Endothelial cell (in vitro differentiated cells): ENCODE measurements around the gene SQSTM1. TPM values are rescaled to one million over a fixed set of nuclear protein-coding genes. Genes with fewer than 3 reads are reported as not detected.

Experiments
- DNase-seq: peaks from one replicate; pipeline ENCODE4 v3.0.0; 2021; ENCODE audit warnings: low spot score
- H3K27ac Mint-ChIP-seq: one replicate; pipeline ENCODE4 v1.8.0; 2021; ENCODE audit warnings: mixed read lengths, inconsistent platforms; ENCODE audit not compliant: unreplicated experiment
- H3K27me3 Mint-ChIP-seq: one replicate; pipeline ENCODE4 v1.8.0; 2021; ENCODE audit warnings: mild to moderate bottlenecking, moderate library complexity, mixed read lengths, inconsistent platforms; ENCODE audit not compliant: unreplicated experiment
- H3K36me3 Mint-ChIP-seq: one replicate; pipeline ENCODE4 v1.8.0; 2021; ENCODE audit warnings: mild to moderate bottlenecking, low read depth, mixed read lengths, inconsistent platforms; ENCODE audit not compliant: unreplicated experiment
- H3K4me1 Mint-ChIP-seq: one replicate; pipeline ENCODE4 v1.8.0; 2021; ENCODE audit warnings: mild to moderate bottlenecking, mixed read lengths, inconsistent platforms; ENCODE audit not compliant: unreplicated experiment
- H3K4me3 Mint-ChIP-seq: one replicate; pipeline ENCODE4 v1.8.0; 2021; ENCODE audit warnings: mild to moderate bottlenecking, mixed read lengths, inconsistent platforms; ENCODE audit not compliant: unreplicated experiment
- H3K9me3 Mint-ChIP-seq: one replicate; pipeline ENCODE4 v1.8.0; 2021; ENCODE audit warnings: mixed read lengths, inconsistent platforms; ENCODE audit not compliant: unreplicated experiment
- CTCF ChIP-seq: fragments of 200-600 bp; sonication (generic); IDR thresholded peaks from one replicate; pipeline ENCODE4 v1.5.0; 2021; ENCODE audit warnings: antibody characterized with exemption; ENCODE audit not compliant: unreplicated experiment
- total RNA-seq: library from RNA; stranded (reverse); fragmentation: NEBNext Ultra II Directional; extraction: Animal tissue kit (Norgen Biotek cat#: 25700); gene quantifications from one replicate; pipeline ENCODE4 v1.2.1, GENCODE V29; 2021; ENCODE audit not compliant: unreplicated experiment

The SQSTM1 gene
- total RNA-seq, 1 donor from 2014 or later: 82.2 TPM

DNA sequence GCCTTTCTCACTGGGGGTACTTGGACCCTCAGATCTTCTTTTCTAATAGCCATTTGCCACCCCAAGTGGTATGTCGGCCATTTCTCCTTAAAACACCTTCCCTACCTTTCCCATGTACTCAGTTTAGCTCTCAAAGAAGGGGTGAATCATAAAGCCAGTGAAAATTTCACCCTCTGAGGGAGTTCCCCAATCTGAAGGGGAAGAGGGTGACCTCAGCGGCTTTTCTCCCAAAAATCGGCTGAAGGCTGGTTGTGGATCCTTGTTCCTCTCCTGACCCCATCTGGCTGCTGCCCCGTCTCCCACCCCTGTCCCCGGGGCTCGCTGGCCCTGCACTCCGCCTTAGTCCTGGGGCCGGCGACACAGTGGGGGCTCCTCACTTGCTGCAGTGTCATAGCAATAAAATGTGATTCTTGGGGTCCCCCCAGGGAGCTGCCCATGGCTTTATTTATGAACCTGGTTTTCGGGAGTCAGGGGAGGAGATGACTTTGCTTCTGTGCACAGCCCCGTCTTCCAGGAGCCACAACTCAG is 44.2 kb upstream of the SQSTM1 start:
- peaks cover 6% of the 10 kb centered on the region for H3K4me1 Mint-ChIP-seq
- H3K36me3 Mint-ChIP-seq: peaks cover 48% of the 10 kb centered on the region
- no peak overlapping the region for H3K4me3 Mint-ChIP-seq
- no peaks in the 10 kb centered on the region for H3K9me3 Mint-ChIP-seq
- no peak for TF ChIP-seq CTCF
- no peak for DNase-seq
- H3K27ac Mint-ChIP-seq: no peak overlapping the region
- peaks cover 3% of the 10 kb centered on the region for H3K27me3 Mint-ChIP-seq

GRCh38 chr5:179777456-179777855 is 43.2 kb upstream of the SQSTM1 start:
- H3K36me3 Mint-ChIP-seq: peaks cover 47% of the 10 kb centered on the region
- peaks cover 6% of the 10 kb centered on the region for H3K4me1 Mint-ChIP-seq
- H3K4me3 Mint-ChIP-seq: no peak overlapping the region
- no peak for DNase-seq
- peaks cover 5% of the 10 kb centered on the region for H3K27me3 Mint-ChIP-seq
- TF ChIP-seq CTCF: no peak
- H3K27ac Mint-ChIP-seq: peak overlapping the region; percentile 63
- no peaks in the 10 kb centered on the region for H3K9me3 Mint-ChIP-seq

- H3K9me3 Mint-ChIP-seq: no peaks in the 10 kb centered on the region
These were observed 42.8 kb upstream of the SQSTM1 start for GRCh38 chr5:179777909-179778308.

DNA sequence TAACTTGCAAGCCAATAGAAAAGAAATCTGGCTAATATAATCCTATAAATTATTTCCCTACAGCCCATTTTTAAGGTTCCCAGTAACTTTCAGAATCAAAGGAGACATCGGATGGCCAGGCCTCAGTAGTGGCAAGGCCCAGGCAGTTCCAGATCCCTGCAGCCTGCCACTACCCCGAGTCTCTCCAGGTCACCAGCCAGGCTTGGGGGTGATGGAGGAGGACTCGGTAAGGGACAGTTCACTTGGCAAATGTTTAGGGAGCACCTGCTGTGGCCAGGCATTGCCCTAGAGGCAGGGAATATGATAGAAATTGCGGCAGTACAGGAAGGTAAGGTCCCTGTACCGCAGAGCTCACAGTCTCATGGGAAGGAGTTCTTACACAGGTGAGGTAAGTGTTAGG is 42.1 kb upstream of the SQSTM1 start:
- Mint-ChIP-seq H3K4me1 (peaks cover 6% of the 10 kb centered on the region), H3K9me3 (no peaks in the 10 kb centered on the region), H3K4me3 (no peak overlapping the region), H3K27me3 (peaks cover 5% of the 10 kb centered on the region), H3K36me3 (peaks cover 35% of the 10 kb centered on the region), H3K27ac (peak overlapping the region; percentile 26)
- TF ChIP-seq CTCF: no peak
- DNase-seq: no peak

More at GRCh38 chr5:179777909-179778308, 42.8 kb upstream of the SQSTM1 start:
- Mint-ChIP-seq H3K4me3 (no peak overlapping the region), H3K27me3 (peaks cover 5% of the 10 kb centered on the region), H3K36me3 (peaks cover 42% of the 10 kb centered on the region), H3K4me1 (peaks cover 6% of the 10 kb centered on the region), H3K27ac (peak overlapping the region; percentile 63)
- DNase-seq: no peak
- TF ChIP-seq CTCF: no peak

- TF ChIP-seq CTCF: no peak
- peaks cover 6% of the 10 kb centered on the region for H3K4me1 Mint-ChIP-seq
- H3K4me3 Mint-ChIP-seq: no peak overlapping the region
- DNase-seq: no peak
- H3K36me3 Mint-ChIP-seq: peaks cover 31% of the 10 kb centered on the region
- H3K9me3 Mint-ChIP-seq: no peaks in the 10 kb centered on the region
- no peak overlapping the region for H3K27ac Mint-ChIP-seq
- peaks cover 5% of the 10 kb centered on the region for H3K27me3 Mint-ChIP-seq
These were observed 40.9 kb upstream of the SQSTM1 start for GRCh38 chr5:179779826-179780225.
